Iris pigment epithelial cell (primary cell): ENCODE measurements around the gene CIROP.

Experiments used
- DNase-seq: peaks from one replicate; pipeline ENCODE4 v3.0.0-alpha.2; 2011; ENCODE audit warnings: low read depth

CIROP gene

GRCh38 chr14:23051141-23052057, 53.4 kb downstream of the CIROP start:
- no peak for DNase-seq
